Stimulated activated CD4-positive, alpha-beta T cell treated with anti-CD3 and anti-CD28 coated beads, Interleukin-4, amount 100 ng/mL, for 24 hours (primary cell): ENCODE data around the gene SCARB1.

Experiments used
- DNase-seq: peaks from one replicate; pipeline ENCODE4 v3.0.0-alpha.2; 2020

Gene SCARB1

GRCh38 chr12:124790650-124791400 is 72.8 kb downstream of the SCARB1 start:
- no peak for DNase-seq

- DNase-seq = no peak
Measured at GRCh38 chr12:124788936-124789555, 74.6 kb downstream of the SCARB1 start.

- no peak for DNase-seq
Measured at GRCh38 chr12:124786061-124786964, 77.4 kb downstream of the SCARB1 start.

- no peak for DNase-seq
Measured at GRCh38 chr12:124784871-124785572, 78.6 kb downstream of the SCARB1 start.

- DNase-seq = no peak
Measured at GRCh38 chr12:124783087-124783486, 80.6 kb downstream of the SCARB1 start.

GRCh38 chr12:124782132-124782531 is 81.5 kb downstream of the SCARB1 start:
- no peak for DNase-seq

- DNase-seq = no peak
Measured at GRCh38 chr12:124780752-124781685, 82.6 kb downstream of the SCARB1 start.

GRCh38 chr12:124780336-124780735 is 83.3 kb downstream of the SCARB1 start:
- no peak for DNase-seq

GRCh38 chr12:124779161-124780141 is 84.2 kb downstream of the SCARB1 start:
- DNase-seq = no peak

- DNase-seq = peak; percentile 29
Measured at GRCh38 chr12:124778411-124778810, 85.3 kb downstream of the SCARB1 start.

GRCh38 chr12:124777399-124778372 is 86.0 kb downstream of the SCARB1 start:
- no peak for DNase-seq

GRCh38 chr12:124776125-124776513 is 87.5 kb downstream of the SCARB1 start:
- no peak for DNase-seq

- peak; percentile 88 for DNase-seq
Measured at GRCh38 chr12:124774462-124775167, 89.0 kb downstream of the SCARB1 start.

- DNase-seq = peak; percentile 35
Measured at GRCh38 chr12:124774054-124774461, 89.6 kb downstream of the SCARB1 start.

- DNase-seq = no peak
Measured at GRCh38 chr12:124772289-124773170, 91.1 kb downstream of the SCARB1 start.

GRCh38 chr12:124771462-124772288 is 92.0 kb downstream of the SCARB1 start:
- peak; percentile 86 for DNase-seq
